IMR-90 (cell line): Measurements from ENCODE around the gene LRRC70. TPM values are rescaled to one million over a fixed set of nuclear protein-coding genes. Genes with fewer than 3 reads are reported as not detected.

Experiments used
- ATAC-seq: fragments of 200-7000 bp; cut with Tn5 transposase; 2 replicates; pipeline ENCODE4 v1.9.1; 2020; ENCODE audit warnings: low read depth, mild to moderate bottlenecking, moderate library complexity
- BruUV-seq: library from RNA; stranded (reverse); fragments of 400-500 nt; replicated peaks from 2 replicates; lab custom pipeline; 2021; lab: Mats Ljungman, UMichigan
- CTCF ChIA-PET: fragments of 300-600 bp; formaldehyde crosslinking; extraction: SDS; loops from one replicate; lab custom pipeline; 2021; ENCODE audit warnings: antibody characterized with exemption; lab: Yijun Ruan, JAX
- POLR2A ChIA-PET: fragments of 300-600 bp; sonication (Branson Sonifier 250); formaldehyde crosslinking; loops from one replicate; lab custom pipeline; 2022; ENCODE audit warnings: antibody characterized with exemption; ENCODE audit not compliant: unreplicated experiment; lab: Charles Lee
- DNase-seq: peaks from one replicate; pipeline ENCODE4 v3.0.0; 2013
- H2AFZ ChIP-seq: replicated peaks from 2 replicates; pipeline ENCODE3; 2013; ENCODE audit warnings: low read length, mild to moderate bottlenecking; ENCODE audit not compliant: poor library complexity
- H2AK5ac ChIP-seq: 2 replicates; pipeline ENCODE4 v1.6.1; 2013; ENCODE audit warnings: low read depth, low read length, inconsistent platforms
- H2AK9ac ChIP-seq: replicated peaks from 2 replicates; pipeline ENCODE3; 2013; ENCODE audit warnings: mild to moderate bottlenecking, low read depth, low read length, moderate library complexity; ENCODE audit not compliant: poor library complexity
- H2BK120ac ChIP-seq: 2 replicates; pipeline ENCODE4 v1.6.1; 2013; ENCODE audit warnings: low read depth, low read length, inconsistent platforms
- H2BK15ac ChIP-seq: 3 replicates; pipeline ENCODE4 v1.6.1; 2013; ENCODE audit warnings: low read depth, low read length, inconsistent platforms
- H2BK20ac ChIP-seq: 2 replicates; pipeline ENCODE4 v1.6.1; 2013; ENCODE audit warnings: low read depth, mild to moderate bottlenecking, inconsistent platforms, low read length, moderate library complexity
- H2BK5ac ChIP-seq: 2 replicates; pipeline ENCODE4 v1.6.1; 2013; ENCODE audit warnings: mild to moderate bottlenecking, low read depth, low read length, inconsistent platforms; ENCODE audit not compliant: poor library complexity, severe bottlenecking
- H3K14ac ChIP-seq: replicated peaks from 2 replicates; pipeline ENCODE4 v1.6.1; 2013; ENCODE audit warnings: low read depth, low read length, inconsistent platforms
- H3K18ac ChIP-seq: 2 replicates; pipeline ENCODE4 v1.6.1; 2013; ENCODE audit warnings: low read depth, low read length, control low read depth
- H3K23ac ChIP-seq: 2 replicates; pipeline ENCODE4 v1.6.1; 2013; ENCODE audit warnings: low read depth, low read length, inconsistent platforms
- H3K27ac ChIP-seq: 2 replicates; pipeline ENCODE4 v1.5.1; 2013; ENCODE audit warnings: mild to moderate bottlenecking, control low read depth, low read length; ENCODE audit not compliant: insufficient read depth
- H3K27me3 ChIP-seq: 2 replicates; pipeline ENCODE4 v1.6.1; 2013; ENCODE audit warnings: low read length; ENCODE audit not compliant: control insufficient read depth, insufficient read depth
- H3K36me3 ChIP-seq: 2 replicates; pipeline ENCODE4 v1.6.1; 2013; ENCODE audit warnings: low read length, mixed read lengths; ENCODE audit not compliant: control insufficient read depth, insufficient read depth
- H3K4ac ChIP-seq: 2 replicates; pipeline ENCODE4 v1.6.1; 2013; ENCODE audit warnings: low read depth, low read length, inconsistent platforms
- H3K4me1 ChIP-seq: 2 replicates; pipeline ENCODE4 v1.6.1; 2013; ENCODE audit warnings: low read length, mixed read lengths; ENCODE audit not compliant: control insufficient read depth, insufficient read depth
- H3K4me2 ChIP-seq: 2 replicates; pipeline ENCODE4 v1.6.1; 2013; ENCODE audit warnings: low read depth, mild to moderate bottlenecking, control low read depth, low read length, moderate library complexity
- H3K4me3 ChIP-seq: 2 replicates; pipeline ENCODE4 v1.5.1; 2013; ENCODE audit warnings: low read depth, mild to moderate bottlenecking, control low read depth, low read length, moderate library complexity; ENCODE audit not compliant: insufficient read depth
- H3K56ac ChIP-seq: 2 replicates; pipeline ENCODE4 v1.6.1; 2013; ENCODE audit warnings: low read length, inconsistent platforms; ENCODE audit not compliant: insufficient read depth; ENCODE audit errors: extremely low read depth
- H3K79me1 ChIP-seq, 2 experiments: 2 replicates each; pipeline ENCODE4 v1.6.1; 2013; ENCODE audit warnings: low read length in 2 of 2, inconsistent platforms in 1 of 2, low read depth in 1 of 2
- H3K9ac ChIP-seq: 2 replicates; pipeline ENCODE4 v1.6.1; 2013; ENCODE audit warnings: low read depth, low read length, control low read depth
- H3K9me1 ChIP-seq: 2 replicates; pipeline ENCODE4 v1.6.1; 2013; ENCODE audit warnings: low read length, inconsistent platforms; ENCODE audit not compliant: insufficient read depth
- H3K9me3 ChIP-seq: 2 replicates; pipeline ENCODE4 v1.6.1; 2013; ENCODE audit warnings: low read length; ENCODE audit not compliant: control insufficient read depth, insufficient read depth
- H4K20me1 ChIP-seq: 2 replicates; pipeline ENCODE4 v1.6.1; 2013; ENCODE audit warnings: low read length, inconsistent platforms; ENCODE audit not compliant: insufficient read depth
- H4K5ac ChIP-seq: 2 replicates; pipeline ENCODE4 v1.6.1; 2013; ENCODE audit warnings: mild to moderate bottlenecking, low read depth, low read length, control low read depth
- H4K8ac ChIP-seq, 2 experiments: 2 replicates each; pipeline ENCODE4 v1.6.1; 2013; ENCODE audit warnings: low read depth in 2 of 2, low read length in 2 of 2, control low read depth in 1 of 2, inconsistent platforms in 1 of 2
- H4K91ac ChIP-seq: 2 replicates; pipeline ENCODE4 v1.6.1; 2013; ENCODE audit warnings: low read depth, low read length, inconsistent platforms; ENCODE audit not compliant: insufficient read depth
- BHLHE40 ChIP-seq: fragments of 150-350 bp; IDR thresholded peaks from 2 replicates; pipeline ENCODE4 v1.6.1; 2016; ENCODE audit warnings: mild to moderate bottlenecking, low read depth, low read length
- CEBPB ChIP-seq: IDR thresholded peaks from 2 replicates; pipeline ENCODE4 v1.6.1; 2012; ENCODE audit warnings: low read depth, low read length, improper control_type of control experiment
- CTCF ChIP-seq: conservative IDR thresholded peaks from 2 replicates; pipeline ENCODE4 v1.5.1; 2012; ENCODE audit warnings: mild to moderate bottlenecking, low read depth, low read length, improper control_type of control experiment
- ELK1 ChIP-seq: fragments of 150-350 bp; IDR thresholded peaks from 2 replicates; pipeline ENCODE4 v1.6.1; 2016; ENCODE audit warnings: low read depth, mild to moderate bottlenecking, low read length, moderate library complexity, borderline replicate concordance
- MAFK ChIP-seq: IDR thresholded peaks from 2 replicates; pipeline ENCODE4 v1.6.1; 2012; ENCODE audit warnings: low read depth, low read length, improper control_type of control experiment
- RCOR1 ChIP-seq: IDR thresholded peaks from 2 replicates; pipeline ENCODE4 v1.6.1; 2012; ENCODE audit warnings: mild to moderate bottlenecking, low read length, improper control_type of control experiment; ENCODE audit not compliant: insufficient replicate concordance
- SMC3 ChIP-seq: fragments of 150-350 bp; IDR thresholded peaks from 2 replicates; pipeline ENCODE4 v1.6.1; 2016; ENCODE audit warnings: low read depth, mild to moderate bottlenecking, antibody characterized with exemption, low read length, moderate library complexity
- USF2 ChIP-seq: fragments of 150-350 bp; IDR thresholded peaks from 2 replicates; pipeline ENCODE4 v1.6.1; 2017; ENCODE audit warnings: mild to moderate bottlenecking, antibody characterized with exemption, low read length, low read depth
- WGBS, 2 experiments: methylation state at CpG; one replicate each; pipeline versions ENCODE4 v1.1.5 to v1.1.7; 2013; ENCODE audit warnings: missing lambda C conversion rate in 2 of 2; ENCODE audit not compliant: insufficient read length in 1 of 2; ENCODE audit errors: extremely low coverage in 2 of 2; 5-methylcytosine and 5-hydroxymethylcytosine counted together
- dilution Hi-C: fragments of 300-500 bp; cut with HindIII; formaldehyde crosslinking; loops from one replicate; pipeline ENCODE4 v1.14.3; 2018; ENCODE audit warnings: low sequenced_read_pairs; ENCODE audit not compliant: unreplicated experiment
- in situ Hi-C: fragments of 300-500 bp; cut with MboI; formaldehyde crosslinking; loops from 3 replicates; pipeline ENCODE4 v1.14.3; 2019; ENCODE audit warnings: low sequenced_read_pairs, inconsistent platforms, mixed read lengths
- intact Hi-C: fragments of 100-400 bp; cut with micrococcal nuclease; formaldehyde crosslinking; loops from 2 replicates; pipeline ENCODE4 v1.10.0; 2022
- polyA plus RNA-seq, 3 experiments: library from polyadenylated mRNA; depleted of rRNA; stranded (reverse); fragments of >200 nt; gene quantifications; 2 replicates each; pipeline ENCODE4 v1.2.3, GENCODE V29; 2012; ENCODE audit warnings: low replicate concordance in 1 of 3
- total RNA-seq: library from RNA; depleted of rRNA; stranded (reverse); fragments of >200 nt; gene quantifications from 2 replicates; pipeline ENCODE4 v1.2.3, GENCODE V29; 2012

LRRC70 gene
- total and polyA plus RNA-seq, 2 of the 4 experiments (the other 2 are of a cell fraction) = 0.19 to 0.36 TPM

GRCh38 chr5:62584391-62584790, 5.8 kb downstream of the LRRC70 start:
- Histone ChIP-seq H3K9me3 (no peaks in the 10 kb centered on the region), H3K4me2 (no peak overlapping the region), H2AFZ (no peak overlapping the region), H4K8ac (no peak overlapping the region), H2BK5ac (no peak overlapping the region), H2BK15ac (no peak overlapping the region), H3K14ac (no peak overlapping the region), H3K79me1 (no peaks in the 10 kb centered on the region; a peak in 1 of 4 replicates), H3K27ac (no peak overlapping the region), H3K9me1 (peaks cover 5% of the 10 kb centered on the region; the same call in 1 of the 2 replicates), H2BK120ac (no peak overlapping the region), H3K9ac (no peak overlapping the region), H2BK20ac (no peak overlapping the region), H3K36me3 (0 out of 2 replicates have a peak, but pooled peaks cover 1% of the 10 kb centered on the region), H4K5ac (no peak overlapping the region), H3K4me1 (no peaks in the 10 kb centered on the region), H3K4ac (no peak overlapping the region), H4K91ac (no peak overlapping the region), H3K27me3 (no peaks in the 10 kb centered on the region), H4K20me1 (no peaks in the 10 kb centered on the region), H2AK9ac (no peak overlapping the region), H3K23ac (no peak overlapping the region), H3K56ac (no peak overlapping the region), H3K18ac (no peak overlapping the region), H3K4me3 (no peak overlapping the region), H2AK5ac (no peak overlapping the region)
- intact Hi-C loops (no loop called here), in situ Hi-C loops (no loop called here), dilution Hi-C loops (no loop called here)
- CTCF ChIA-PET = no interaction called here
- 100% methylated on average over 1 of the region's 3 CpGs; no CpG with 5 or more reads in 1 of the 2 experiments for WGBS, 2 experiments
- ATAC-seq (no peak), DNase-seq (no peak)
- BruUV-seq = no TSS peak
- POLR2A ChIA-PET = no interaction called here
- TF ChIP-seq CEBPB (no peak), ELK1 (no peak), USF2 (no peak), MAFK (no peak), RCOR1 (no peak), SMC3 (no peak), CTCF (no peak), BHLHE40 (no peak)
